Inflammatory macrophage (primary cell): ENCODE measurements around the gene ASF1B.

Experiments
- DNase-seq, 2 donors: peaks; one replicate each; pipeline ENCODE4 v3.0.0-alpha.2; 2020 to 2022

Gene ASF1B

DNA sequence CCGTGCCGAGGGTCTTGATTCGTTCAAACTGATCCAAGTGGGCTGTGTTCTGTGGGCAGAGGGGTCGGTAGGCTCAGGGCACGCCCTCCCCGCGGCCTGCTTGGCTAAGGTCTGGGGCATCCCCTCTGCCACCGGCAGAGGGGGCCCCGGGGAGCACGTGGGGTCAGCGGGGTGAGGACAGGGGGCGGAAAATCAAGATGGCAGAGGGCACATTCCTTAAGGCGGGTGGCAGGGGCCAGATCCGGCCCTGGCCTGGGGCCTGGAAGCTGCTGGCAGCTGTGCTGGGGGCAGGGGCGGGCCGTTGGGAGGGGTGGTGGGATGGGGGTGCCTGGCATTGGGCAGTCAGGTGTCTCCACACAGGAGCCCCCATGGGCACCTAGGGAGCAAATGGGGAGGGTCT is 29.5 kb downstream of the ASF1B start:
- no peak for DNase-seq

DNA sequence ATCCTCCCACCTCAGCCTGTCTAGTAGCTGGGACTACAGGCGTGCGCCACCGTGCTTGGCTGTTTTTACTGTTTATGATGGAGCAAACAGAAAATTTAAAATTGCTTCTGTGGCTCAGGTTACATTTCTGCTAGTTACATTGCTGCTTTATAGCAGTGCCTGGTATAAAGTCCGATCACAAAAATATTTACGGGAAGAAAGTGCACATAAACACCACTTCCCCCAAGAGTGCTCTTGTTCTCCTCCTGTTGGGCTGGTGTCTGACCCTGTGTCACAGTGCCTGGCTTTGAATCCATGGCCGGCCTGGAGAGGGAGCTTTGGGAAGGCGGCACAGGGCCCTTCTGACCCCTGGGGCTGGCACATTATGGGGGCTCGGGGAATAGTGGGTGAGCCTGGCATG is 30.7 kb downstream of the ASF1B start:
- no peak for DNase-seq

DNA sequence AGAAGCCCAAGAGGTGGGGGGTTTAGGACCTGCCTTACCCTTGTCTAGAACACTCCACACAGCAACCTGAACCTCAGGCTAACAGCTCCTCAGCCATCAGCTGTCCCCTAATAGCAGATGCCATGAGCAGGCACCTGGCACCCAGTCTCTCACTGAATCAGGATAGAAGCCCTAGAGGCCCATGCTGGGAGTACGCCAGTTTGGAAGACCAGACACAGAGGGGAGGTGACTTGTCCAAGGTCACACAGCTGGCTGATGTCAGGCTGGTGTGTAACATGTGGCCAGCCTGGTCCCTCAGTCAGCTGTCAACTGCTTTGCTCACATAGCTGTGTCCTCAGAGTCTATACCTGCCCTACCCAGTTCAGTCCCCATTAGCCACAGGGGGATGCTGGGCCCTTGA is 33.1 kb downstream of the ASF1B start:
- no peak for DNase-seq

DNA sequence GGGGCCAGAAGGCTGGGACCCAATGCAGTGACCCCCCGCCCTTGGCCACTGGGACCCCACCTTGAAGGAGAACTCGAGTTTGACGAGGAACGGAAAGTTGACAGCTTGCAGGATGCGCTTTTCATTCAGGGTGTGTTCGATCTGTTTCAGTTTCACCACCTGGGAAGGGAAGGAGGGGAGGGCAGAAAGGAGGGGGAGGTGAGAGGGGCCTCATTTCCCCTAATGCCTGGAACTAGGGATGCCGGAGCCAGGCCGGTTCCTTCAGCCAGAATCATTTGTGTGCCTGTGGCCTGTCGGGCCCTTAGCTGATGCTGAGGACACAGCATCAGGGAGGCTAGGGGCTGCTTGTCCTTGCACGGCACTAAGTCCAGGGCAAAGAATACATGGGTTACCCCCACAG is 33.6 kb downstream of the ASF1B start:
- no peak for DNase-seq

DNA sequence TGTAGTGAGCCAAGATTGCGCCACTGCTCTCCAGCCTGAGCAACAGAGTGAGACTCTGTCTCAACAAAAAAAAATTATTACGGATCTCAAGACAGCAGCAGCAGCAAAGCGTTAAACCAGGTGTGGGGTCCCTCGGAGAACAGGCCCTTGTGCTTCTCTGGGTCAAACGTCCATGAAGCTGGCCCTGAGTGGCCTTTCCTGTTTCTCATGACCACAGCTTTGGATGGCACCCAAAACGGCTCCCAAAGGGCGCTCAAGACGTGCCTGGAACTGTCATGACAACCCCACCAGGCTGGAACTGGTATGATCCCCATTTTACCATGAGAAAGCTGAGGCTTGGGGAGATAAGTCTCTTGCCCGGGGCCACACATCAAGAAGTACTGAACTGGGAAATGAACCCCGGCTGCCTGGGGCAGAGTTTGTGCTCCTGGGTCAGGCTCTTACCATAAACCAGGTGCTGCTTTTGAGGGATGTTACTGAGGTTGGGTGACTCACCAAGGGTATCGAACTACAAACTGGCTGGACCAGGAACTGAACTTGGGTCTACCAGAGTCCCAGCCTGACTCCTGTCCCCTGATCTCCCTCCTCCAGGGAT is 34.2 kb downstream of the ASF1B start:
- no peak for DNase-seq

DNA sequence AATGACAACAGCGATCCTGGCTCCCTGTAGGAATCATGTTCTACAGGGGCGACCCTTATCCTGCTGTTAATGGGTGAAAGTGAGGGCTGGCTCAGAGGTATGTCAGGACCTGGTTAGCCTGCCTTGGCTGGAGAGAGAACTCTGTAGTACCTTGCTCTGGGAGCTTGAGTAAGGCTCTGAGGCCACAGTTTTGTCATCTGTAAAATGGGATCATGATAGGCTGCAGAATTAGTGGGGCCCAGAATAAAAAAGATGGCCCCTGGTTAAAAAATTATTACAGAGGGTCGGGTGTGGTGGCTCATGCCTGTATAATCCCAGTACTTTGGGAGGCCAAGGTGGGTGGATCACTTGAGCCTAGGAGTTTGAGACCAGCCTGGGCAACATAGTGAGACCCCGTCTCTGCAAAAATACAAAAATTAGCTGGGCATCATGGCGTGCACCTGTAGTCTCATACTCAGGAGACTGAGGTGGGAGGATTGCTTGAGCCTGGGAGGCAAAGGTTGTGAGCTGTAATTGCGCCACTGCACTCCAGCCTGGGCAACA is 35.3 kb downstream of the ASF1B start:
- DNase-seq = no peak

DNA sequence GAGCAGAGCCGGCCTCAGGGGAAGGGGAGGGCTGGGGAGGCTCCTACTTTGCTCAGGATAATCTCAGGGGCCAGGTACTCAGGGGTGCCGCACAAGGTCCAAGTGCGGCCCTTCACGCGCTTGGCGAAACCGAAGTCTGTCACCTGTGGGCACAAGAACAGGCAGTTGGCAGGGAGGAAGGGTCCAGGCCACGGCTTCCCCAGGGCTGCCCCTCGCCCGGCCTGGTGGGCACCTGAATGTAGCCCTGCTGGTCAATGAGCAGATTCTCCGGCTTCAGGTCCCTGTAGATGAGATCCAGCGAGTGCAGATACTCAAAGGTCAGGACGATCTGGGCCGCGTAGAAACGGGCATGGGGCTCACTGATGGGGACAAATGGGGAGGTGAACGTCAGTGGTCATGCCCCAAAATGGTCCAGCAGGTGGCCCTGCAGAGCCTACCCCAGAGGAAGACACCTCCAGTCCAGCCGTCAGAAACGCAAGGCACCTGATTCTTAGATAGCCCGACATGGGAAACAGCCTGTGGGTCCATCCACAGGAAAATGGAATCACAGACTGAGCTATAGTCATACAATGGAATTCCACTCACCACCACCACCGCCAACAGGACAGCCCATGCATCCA is 38.7 kb downstream of the ASF1B start:
- no peak for DNase-seq

DNA sequence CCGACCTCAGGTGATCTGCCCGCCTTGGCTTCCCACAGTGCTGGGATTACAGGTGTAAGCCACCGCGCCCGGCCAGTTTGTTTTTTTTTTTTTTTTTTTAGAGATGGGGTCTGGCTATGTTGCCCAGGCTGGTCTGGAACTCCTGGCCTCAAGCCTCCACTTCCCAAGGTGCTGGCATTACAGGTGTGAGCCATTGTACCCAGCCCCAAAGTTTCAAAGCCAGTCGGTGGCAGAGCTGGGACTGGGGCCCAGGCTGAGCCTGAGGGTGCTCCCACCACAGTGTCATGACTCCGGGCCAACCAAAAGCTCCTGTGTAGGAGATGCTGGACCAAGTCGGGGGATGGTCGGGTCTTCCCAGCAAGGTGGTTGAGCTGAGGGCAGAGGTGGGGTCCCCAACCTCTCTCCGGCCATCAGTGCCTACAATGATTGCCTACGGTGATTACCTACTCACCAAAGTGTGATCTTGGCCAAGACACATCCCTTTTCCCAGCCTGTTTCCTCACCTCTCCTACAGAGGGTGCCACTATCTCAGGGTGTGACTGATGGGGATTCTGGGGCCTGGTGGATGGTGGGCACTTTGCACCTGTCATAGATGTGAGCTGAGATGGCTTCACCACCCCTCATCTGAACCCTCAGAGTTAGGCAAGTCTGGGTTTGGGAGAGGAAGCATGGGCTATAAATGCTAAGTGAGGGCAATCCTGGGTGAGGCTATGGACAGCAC is 40.0 kb downstream of the ASF1B start:
- no peak for DNase-seq

DNA sequence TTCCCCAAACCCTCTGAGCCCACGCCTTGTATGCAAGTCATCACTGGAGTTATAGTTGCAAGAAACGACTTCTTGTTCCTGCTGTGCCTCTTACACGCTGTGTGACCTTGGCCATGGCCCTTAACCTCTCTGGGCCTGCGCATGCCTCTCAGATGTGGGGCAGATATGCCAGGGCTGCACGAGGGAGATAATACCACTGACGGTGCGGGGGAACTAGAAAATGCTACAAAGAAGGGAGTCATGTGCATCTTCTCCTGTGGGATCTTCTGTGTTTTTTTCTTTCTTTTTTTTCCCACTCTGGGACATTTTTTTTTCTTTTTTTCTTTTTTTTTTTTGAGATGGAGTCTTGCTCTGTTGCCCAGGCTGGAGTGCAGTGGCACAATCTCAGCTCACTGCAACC is 41.5 kb downstream of the ASF1B start:
- no peak for DNase-seq

DNA sequence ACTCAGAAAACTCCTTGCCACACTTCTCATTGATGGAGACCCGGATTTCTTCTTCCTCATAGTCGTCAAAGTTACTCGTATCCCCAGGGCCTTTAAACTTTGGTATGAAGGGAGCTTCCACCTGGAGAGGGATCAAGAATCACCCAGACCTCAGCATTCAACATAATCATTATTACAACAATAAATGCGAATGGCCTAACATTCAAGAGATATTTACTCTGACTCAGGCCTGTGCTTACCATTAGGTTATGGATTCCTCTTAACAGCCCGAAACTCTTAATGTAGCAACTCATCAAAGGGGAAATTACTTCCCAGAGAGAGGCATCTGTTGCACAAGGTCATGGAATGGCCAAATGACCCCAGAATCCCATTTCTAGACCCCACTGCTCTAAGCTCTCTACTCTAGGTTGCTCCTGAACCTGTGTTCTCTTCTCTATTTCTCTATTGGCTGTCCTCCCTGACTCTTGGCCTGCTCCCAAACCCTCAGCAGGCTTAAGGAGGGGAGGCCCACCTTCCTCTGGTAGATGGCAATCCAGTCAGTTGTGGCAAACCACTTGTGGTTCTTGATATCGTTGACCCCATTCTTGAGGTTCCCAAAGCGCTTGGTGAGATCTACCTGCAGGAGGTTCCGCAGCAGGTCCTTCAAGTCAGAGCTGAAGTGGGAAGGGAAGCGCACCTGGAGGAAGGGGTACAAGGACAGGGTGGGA is 43.1 kb downstream of the ASF1B start:
- peak in 1 of 2 donors; percentile 3 for DNase-seq

DNA sequence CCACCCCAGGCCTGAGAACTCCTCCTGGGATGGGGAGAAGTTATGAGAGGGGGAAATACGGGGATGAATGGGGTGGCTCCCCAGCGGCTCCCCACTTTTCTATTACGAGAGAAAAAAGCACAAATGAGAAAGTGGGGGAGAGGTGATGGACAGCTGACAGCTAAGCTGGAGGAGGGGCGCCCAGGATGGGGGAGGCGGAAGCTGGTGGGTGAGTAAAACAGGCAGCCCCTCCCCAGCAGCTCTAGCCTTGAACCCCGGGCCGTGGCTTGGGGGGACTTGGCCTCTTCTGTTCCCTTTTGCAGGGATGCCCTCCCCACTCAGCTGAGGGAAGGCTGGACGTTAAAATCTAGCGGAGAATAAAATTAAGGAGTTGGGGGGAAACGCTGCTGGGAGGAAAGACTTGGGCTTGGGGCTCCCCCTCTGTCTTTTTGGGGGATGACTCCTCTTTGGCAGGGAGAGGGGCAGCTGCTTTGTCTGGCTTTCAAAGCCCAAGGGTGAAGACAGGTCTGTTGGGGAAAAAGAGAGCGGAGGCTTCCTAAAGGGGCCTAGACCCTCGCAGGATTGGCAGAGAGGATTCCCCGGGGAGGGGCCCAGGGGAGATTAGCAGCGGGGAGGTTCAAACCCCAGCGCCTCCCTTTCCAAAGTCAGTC is 44.5 kb downstream of the ASF1B start:
- DNase-seq = no peak

DNA sequence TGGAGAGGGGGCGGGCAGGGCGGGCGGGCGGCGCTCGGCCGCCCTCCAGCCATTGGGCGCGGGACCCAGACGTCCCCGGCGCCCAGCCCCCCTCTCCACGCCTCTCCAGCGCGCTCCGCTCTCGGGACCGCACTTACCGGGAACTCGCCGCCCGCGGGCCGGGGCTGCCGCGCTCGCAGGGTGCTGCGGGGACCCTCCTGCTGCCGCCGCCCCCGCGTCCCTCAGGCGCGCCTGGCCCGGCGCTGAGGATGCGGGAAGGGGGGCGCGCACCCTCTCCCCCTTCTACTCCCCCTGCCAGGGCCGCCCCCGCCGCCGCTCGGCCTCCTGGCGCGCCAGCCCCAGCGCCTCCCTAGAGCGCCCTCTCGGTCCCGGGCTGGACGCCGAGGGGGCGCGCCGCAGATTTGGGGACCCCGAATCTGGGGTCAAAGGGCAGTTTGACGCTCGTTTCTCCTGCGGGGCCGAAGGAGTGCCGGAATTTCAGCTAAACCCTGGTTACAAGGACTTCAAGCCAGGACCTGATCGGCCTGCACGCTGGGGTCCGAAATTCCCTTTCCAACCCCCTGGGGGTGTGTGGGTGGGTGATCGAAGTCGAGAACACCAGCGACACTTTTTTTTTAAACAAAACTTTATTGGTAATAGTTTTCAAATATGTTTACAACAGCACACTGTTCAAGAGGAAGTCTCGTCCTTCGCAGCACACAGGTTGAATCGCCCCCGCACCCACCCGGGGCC is 45.1 kb downstream of the ASF1B start:
- DNase-seq = peak; percentile 60 to 81

DNA sequence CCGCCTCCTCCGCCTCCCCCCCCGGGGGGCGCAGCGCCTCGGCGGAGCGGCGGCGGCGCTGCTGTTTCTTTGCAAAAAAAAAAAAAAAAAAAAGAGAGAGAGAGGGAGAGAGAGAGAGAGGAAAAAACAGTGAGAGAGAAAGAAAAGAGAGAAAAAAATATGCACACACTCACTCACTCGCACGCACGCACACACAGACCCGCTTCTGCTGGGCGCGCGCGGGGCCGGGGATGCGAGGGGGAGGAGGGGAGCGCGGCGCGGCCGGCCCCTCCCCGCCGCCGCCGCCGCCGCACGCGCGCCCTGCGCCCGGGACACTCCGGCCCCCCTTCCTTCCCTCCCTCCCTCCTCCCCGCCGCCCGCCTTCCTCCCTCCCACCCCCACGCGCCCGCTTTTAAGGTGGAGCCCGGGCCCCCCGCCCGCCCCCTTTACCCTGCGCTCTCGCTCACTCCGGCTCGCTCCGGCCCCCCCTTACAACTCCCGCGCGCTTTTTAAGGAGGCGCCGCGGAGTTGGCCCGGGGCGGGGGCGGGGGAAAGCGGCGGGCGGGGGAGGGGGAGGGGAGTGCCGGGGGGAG is 45.8 kb downstream of the ASF1B start, which contains the start of gene SAMD1:
Gene SAMD1 (minus strand): TSS at position 243 of the 572 bp plus-strand sequence.
- DNase-seq = peak; percentile 51 to 52

DNA sequence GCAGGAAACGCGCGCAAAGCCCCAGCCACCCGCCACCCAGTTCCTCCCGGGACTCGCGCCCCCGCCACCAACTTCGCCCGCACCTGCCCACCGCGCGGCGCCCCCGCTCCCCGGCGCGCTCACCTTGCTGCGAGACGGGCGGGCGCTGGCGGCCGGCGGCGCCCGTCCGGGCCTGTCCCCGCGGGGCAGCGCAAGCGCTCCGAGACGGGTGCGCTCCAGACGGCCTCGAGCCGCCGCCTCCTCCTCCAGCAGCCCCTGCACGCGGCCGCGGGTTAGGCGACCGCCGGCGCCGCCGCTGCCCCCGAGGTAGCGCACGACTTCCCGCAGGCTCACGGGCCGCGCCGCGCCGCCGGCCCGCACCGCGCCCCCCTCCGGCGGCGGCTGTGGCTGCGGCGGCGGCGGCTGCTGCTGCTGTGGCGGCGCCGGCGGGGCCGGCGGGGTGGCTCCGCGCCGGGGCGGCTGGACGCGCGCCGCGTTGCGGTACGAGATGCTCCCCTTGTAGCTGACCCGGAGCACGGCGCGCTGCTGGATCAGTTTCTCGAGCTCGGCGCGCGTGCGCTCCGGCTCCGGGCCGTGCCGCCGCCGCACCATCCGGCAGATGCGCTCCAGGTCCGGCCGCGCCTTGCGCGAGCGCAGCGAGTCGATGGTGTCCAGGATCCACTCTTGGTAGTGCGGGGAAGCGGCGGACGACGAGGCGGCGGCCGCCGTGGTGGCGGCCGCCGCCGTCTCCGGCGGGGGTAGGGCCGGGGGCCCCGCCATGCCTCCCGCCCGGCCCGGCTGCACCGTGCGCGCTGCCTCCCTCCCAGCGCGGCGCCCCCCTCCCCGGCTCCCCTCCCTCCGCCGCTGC is 46.5 kb downstream of the ASF1B start:
- DNase-seq = peak; percentile 33 to 65

DNA sequence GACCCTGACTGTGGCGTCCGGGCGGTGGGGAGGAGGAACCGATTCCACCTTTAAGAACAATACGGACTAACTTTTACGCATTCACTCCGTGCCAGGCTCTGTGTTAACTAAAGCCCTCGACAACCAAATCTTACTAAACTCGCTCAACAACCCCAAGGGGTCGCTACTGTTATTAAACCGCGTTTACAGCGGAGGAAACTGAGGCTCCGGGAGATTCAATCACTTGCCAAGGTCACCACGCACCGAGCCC is 47.1 kb downstream of the ASF1B start:
- no peak for DNase-seq

DNA sequence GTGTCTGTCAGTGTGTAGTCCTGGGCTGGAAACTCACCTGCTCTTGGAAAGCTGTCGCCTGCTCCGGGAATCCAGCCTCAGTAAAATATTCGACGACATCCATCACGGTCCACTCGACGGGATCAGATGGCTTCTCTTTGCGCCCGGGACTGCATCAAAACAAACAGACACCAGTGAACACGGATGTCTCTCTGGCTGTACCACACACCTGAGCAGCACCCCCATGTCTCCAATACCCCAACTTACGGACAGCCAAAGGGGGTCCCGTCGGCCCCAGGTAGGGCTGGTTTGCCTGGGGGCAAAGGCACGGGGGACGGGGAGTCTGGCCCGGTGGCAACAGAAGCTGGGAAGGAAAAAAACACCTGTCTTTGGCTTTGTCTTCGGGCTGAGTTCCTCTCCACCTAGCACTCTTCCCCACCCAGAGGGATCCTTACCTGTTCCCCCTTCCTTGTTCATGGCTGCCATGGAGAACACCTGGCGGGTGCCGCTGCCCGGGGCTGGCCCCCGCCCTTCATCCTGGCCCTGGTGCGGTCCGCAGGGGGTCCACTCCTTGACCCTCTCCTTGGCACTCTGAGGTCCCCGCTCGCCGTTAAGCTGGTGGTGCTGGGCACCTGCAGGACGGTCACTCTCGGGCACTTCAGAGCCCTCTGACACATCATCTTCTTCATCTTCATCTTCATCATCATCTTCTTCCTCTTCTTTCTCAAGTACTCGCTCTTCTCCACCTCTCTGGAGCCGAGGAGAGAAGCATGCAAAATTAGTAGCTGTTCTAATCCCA is 47.6 kb downstream of the ASF1B start:
- no peak for DNase-seq

DNA sequence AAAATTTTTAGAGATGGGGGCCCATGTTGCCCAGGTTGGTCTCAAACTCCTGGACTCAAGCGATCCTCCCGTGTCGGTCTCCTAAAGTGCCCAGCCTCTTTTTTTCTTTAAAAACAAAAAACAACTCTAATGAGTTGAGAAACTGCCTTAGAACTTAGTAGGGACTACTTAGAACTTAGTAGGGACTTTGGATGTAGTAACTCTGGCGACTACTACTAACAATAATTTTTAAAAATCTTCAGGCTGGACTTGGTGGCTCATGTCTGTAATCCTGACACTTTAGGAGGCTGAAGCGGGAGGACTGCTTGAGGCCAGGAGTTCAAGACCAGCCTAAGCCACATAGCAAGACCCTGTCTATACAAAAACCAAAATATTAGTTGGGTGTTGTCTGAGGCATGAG is 50.3 kb downstream of the ASF1B start:
- DNase-seq = no peak

DNA sequence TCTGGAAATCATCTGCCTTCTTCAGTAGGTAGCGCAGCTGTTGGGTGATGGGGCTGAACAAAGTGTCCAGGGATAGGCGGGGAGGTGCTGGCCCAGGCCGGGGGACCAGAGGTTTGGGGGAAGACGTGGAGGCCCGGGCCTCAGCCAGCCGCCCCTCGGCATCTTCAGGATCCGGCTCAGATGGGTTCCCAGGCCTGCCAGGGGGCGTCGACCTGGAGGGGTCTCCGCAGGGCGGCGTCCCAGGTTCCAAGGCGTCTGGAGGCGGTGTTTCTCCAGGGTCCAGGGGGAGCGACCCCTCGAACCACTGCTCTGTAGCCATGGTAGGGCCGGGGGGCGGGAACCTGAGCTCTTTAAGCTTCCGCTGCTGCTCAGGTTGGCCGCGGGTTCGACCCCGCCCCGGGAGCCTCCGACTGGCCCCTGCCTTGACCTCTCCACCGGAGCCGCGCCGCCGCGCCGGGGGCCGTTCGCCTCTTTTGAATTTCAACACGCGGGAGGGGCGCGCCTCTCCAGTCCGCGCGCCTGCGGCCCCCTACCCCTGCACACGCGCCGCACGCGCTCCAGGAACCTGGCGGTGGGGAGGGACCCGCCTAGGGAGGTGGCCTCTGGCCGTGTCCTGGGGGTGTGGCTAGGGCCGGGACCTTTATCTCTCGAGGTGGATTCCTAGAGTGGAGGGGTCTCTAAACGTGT is 50.9 kb downstream of the ASF1B start, which contains the start of gene C19orf67:
Gene C19orf67 (minus strand): TSS at position 475 of the 687 bp plus-strand sequence. CDS start 156 bp downstream, at position 319.
- DNase-seq = no peak

DNA sequence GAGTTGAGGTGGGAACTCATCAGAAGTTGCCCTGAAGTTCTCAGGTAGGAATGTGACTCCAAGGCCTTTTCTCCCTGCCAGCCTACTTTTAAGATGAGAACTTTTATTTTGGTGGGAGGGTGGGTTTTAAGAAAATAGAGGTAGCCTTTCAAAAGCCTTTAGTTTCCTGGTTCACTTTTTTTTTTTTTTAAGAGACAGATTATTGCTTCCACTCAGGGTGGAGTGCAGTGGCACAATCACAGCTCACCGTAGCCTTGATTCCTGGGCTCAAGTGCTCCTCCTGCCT is 53.8 kb downstream of the ASF1B start:
- DNase-seq = no peak
